HG02870 (cell line): ENCODE data around the gene HSD3B2.

Experiments used
- ATAC-seq: cut with Tn5 transposase; IDR thresholded peaks from one replicate; pipeline ENCODE4 v1.9.1; 2021; ENCODE audit warnings: mild to moderate bottlenecking, moderate library complexity; ENCODE audit not compliant: unreplicated experiment

The HSD3B2 gene

DNA sequence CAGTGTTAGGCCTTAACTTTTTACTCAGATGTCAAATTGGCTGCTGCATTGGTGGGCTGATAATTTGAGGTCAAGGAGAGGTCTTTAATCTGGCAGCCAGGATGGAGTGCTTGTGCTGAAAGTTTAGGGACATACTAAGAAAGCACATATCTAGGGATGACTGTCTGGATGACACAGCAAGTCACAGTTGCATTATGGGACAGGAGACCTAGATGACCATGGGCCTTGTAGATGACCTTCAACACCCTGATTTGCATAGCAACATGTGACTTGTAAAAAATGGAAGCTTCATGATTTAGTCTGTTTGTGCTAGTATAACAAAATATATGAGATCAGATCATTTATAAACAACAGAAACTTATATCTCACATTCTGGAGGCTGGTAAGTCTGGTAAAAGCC is 18.0 kb upstream of the HSD3B2 start:
- no peak for ATAC-seq

DNA sequence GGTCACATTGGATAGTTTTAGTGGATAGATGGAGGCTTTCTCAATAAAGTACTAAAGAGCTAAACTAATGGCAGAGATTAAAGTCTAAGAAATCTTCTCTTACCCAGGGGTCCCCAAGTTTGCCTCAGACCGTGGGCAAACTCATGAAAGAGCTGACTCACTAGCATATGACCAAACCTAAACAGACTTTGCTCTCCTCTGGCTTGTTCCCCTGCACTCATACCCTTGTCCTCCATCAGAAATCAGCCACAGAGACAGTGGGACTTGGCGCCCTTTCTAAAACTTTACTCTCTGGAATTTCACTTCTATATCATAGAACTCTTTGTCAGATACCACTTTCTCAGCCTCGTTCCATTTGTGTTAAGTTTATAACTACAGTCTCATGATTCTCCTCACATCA is 17.0 kb upstream of the HSD3B2 start:
- no peak for ATAC-seq

GRCh38 chr1:119404736-119405135 is 10.2 kb upstream of the HSD3B2 start:
- no peak for ATAC-seq

- no peak for ATAC-seq
These were observed 5.2 kb upstream of the HSD3B2 start for GRCh38 chr1:119409731-119410130.

- ATAC-seq, result no peak
These were observed 4.0 kb upstream of the HSD3B2 start for GRCh38 chr1:119410961-119411360.

GRCh38 chr1:119416006-119416640 is 1.2 kb downstream of the HSD3B2 start:
- ATAC-seq, result no peak

DNA sequence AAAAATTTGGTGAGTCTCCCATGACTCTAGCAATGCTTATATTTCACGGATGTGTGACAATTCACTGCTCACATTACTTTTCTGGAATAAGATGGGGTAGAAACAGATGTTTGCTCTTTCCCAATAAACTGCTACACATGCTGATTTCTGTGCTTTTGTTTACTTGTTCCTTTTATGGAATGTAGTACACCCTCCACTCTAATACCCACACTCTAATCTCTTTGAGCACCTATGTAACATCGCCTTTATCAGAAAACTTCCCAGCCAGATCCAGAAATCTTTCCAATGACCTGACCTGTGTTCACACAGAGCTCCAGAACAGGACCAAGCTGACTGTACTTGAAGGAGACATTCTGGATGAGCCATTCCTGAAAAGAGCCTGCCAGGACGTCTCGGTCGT is 4.2 kb downstream of the HSD3B2 start:
- ATAC-seq, result no peak

- ATAC-seq, result no peak
These were observed 5.7 kb downstream of the HSD3B2 start for GRCh38 chr1:119420638-119421037.

- ATAC-seq, result no peak
These were observed 7.7 kb downstream of the HSD3B2 start for GRCh38 chr1:119422631-119423030.

DNA sequence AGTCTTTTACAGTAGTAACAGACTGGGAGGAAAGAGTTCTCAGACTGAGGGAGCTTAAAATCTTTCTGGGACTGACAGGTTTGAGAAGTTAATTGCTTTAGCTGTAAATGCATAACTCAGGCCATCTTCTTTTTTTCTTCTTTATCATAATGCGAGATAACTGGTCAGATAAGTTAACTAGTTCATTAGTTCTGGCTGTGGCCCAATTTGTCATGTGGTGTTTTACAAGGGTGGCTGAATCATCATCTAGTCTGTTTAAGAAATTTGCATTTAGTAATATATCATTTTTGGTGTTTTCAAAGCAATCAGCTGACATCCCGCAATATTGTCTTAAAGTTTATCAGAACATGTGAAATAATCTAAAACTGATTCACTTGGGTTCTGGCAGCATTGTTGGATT is 14.0 kb downstream of the HSD3B2 start:
- no peak for ATAC-seq

GRCh38 chr1:119429687-119430086 is 14.7 kb downstream of the HSD3B2 start:
- no peak for ATAC-seq

DNA sequence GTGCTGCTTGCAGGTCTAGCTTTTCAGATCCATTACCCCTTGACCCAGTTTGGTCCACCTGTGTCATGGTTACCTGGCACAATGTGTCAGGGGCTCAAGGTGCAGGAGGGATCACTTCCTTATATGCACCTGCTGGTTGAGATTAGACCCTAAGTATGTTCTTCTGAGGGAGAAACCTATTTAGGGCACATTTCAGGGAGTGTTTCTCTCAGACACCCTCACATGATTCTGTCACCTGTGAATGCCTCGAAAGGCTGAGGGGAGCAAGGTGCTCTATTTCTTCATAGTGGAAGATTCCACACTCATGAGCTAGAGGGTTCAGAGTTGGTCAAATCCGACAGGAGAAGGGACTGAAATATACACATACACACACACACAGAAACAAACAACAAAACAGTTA is 15.5 kb downstream of the HSD3B2 start:
- no peak for ATAC-seq

DNA sequence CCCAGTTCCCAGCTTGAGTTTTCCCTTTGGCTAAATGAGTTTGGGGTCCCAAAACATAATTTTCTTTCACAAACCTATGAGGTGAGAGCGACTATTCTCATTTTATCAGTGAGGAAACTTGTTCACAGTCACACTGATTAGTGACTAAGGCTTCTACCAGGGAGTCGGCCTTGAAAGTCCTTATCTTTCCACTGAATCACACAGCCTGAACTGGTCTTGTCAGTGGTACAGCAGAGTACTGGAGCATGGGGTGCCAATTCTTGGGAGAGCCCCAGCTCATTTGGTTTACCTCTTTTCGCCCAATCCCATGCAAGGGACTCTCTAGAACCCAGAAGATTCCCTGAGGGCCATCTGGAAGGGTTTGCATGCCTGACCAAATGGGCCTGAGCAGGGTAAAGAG is 16.9 kb downstream of the HSD3B2 start:
- ATAC-seq, result no peak

GRCh38 chr1:119435052-119435451 is 20.1 kb downstream of the HSD3B2 start:
- no peak for ATAC-seq

DNA sequence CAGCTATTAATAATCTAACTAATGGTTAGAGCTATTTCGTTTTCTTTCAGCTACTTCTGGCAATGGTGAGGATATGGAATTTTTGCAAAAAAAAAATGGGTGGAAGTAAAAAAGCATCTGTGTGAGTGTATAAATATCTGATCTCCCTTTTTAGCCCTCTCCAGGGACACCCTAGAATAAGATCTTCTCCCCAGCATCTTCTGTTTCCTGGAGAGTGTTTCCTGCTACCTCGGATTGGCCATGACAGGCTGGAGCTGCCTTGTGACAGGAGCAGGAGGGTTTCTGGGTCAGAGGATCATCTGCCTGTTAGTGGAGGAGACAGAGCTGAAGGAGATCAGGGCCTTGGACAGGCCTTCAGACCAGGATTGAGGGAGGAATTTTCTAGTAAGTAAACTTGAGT is 23.8 kb downstream of the HSD3B2 start:
- ATAC-seq, result no peak

- ATAC-seq, result no peak
These were observed 25.9 kb downstream of the HSD3B2 start for GRCh38 chr1:119440721-119441307.

DNA sequence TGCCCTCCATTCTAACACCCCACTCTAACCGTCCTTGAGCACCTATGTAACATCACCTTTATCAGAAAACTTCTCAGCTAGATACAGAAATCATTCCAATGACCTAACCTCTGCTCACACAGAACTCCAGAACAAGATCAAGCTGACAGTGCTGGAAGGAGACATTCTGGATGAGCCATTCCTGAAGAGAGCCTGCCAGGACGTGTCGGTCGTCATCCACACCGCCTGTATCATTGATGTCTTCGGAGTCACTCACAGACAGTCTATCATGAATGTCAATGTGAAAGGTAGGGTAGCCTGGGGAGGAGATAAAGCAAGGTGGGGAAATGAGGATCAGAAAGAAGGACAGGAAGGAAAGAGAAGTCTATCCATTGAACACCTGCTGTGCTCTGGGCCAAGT is 27.8 kb downstream of the HSD3B2 start:
- no peak for ATAC-seq

GRCh38 chr1:119446321-119446720 is 31.4 kb downstream of the HSD3B2 start:
- no peak for ATAC-seq

GRCh38 chr1:119447344-119448126 is 32.6 kb downstream of the HSD3B2 start:
- ATAC-seq, result no peak

GRCh38 chr1:119448127-119448511 is 33.2 kb downstream of the HSD3B2 start:
- no peak for ATAC-seq

DNA sequence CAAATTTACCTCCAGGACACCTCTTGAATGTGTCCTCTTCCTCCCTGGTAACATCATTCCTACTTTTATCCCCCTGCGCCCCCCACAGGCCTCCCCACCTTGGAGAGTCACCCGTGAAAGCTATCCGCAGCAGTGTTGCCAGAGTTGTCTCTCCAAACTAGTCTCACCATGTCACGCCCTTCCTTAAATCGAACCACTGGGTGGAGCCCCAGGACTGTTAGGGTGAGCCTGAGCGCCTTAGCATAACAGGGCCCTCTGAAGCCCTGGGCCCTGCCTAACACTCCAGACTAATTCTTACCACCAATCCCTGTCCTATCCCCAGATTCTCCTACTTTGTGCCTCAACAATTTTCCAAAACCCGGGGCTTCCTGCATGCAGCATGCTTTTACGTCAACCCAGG is 35.0 kb downstream of the HSD3B2 start:
- ATAC-seq, result no peak

DNA sequence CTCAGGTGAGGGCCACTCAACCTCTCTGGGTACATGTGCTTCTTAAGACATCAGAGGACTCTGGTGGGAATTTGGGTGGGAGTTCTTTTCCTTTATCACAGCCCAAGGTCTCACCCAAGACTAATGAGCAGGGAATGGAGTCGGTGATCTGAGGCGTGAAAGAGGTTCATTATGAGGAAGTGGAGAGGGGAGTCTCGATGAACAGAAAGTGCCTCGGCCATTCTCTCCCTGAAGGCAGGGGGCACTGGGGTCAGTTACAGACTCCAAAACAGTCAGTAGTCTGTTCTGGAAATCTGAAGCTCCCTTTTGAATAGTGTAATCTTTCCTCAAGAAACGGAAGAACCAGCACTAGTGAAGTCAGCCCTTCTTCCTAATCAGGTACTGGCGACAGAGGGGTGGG is 36.2 kb downstream of the HSD3B2 start:
- no peak for ATAC-seq
